Glutamatergic neuron (in vitro differentiated cells): ENCODE measurements around the gene SFTPD. TPM values are rescaled to one million over a fixed set of nuclear protein-coding genes. Genes with fewer than 3 reads are reported as not detected.

Experiments
- DNase-seq: peaks from one replicate; pipeline ENCODE4 v3.0.0; 2022
- H3K27ac Mint-ChIP-seq: one replicate; pipeline ENCODE4 v1.8.0; 2020; ENCODE audit warnings: mild to moderate bottlenecking, mixed read lengths, inconsistent platforms; ENCODE audit not compliant: unreplicated experiment
- H3K27me3 Mint-ChIP-seq: one replicate; pipeline ENCODE4 v1.8.0; 2020; ENCODE audit warnings: mild to moderate bottlenecking, moderate library complexity, mixed read lengths, inconsistent platforms; ENCODE audit not compliant: unreplicated experiment
- H3K36me3 Mint-ChIP-seq: one replicate; pipeline ENCODE4 v1.8.0; 2020; ENCODE audit warnings: mild to moderate bottlenecking, mixed read lengths, inconsistent platforms; ENCODE audit not compliant: unreplicated experiment
- H3K4me1 Mint-ChIP-seq: one replicate; pipeline ENCODE4 v1.8.0; 2020; ENCODE audit warnings: mild to moderate bottlenecking, low read depth, mixed read lengths, inconsistent platforms; ENCODE audit not compliant: unreplicated experiment
- H3K4me3 Mint-ChIP-seq: one replicate; pipeline ENCODE4 v1.8.0; 2020; ENCODE audit warnings: mild to moderate bottlenecking, mixed read lengths, inconsistent platforms; ENCODE audit not compliant: unreplicated experiment
- H3K9me3 Mint-ChIP-seq: one replicate; pipeline ENCODE4 v1.8.0; 2020; ENCODE audit warnings: mild to moderate bottlenecking, moderate library complexity, mixed read lengths, inconsistent platforms; ENCODE audit not compliant: unreplicated experiment
- total RNA-seq: library from RNA; stranded (reverse); fragmentation: NEBNext Ultra II Directional; extraction: Animal tissue kit (Norgen Biotek cat#: 25700); gene quantifications from one replicate; pipeline ENCODE4 v1.2.1, GENCODE V29; 2021; ENCODE audit not compliant: unreplicated experiment
- TF ChIP-seq, protein P1 (sequence below): fragments of 200-600 bp; sonication (generic); IDR thresholded peaks from one replicate; pipeline ENCODE4 v1.5.0; 2021; ENCODE audit not compliant: partially characterized antibody, unreplicated experiment

SFTPD gene
- total RNA-seq, 1 donor from 2014 or later, result 0.51 TPM

DNA sequence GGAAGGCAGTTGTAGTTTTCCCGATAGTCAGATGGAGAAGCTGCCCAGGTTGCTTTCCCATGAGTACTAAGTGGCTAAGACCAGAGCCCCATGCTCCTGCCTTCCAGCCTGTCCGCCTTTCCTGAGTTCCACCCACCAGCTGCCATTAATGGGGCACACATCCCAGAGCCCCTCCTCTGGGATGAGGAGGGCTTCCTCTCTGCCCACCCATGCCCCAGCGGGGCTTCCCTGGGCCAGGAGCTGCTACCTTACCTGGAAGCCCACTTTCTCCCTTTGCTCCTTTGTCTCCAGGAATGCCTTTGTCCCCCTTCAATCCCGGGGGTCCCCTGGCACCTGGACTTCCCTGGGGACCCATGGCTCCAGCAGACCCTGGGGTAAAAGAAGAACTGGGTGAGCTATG is 7.8 kb downstream of the SFTPD start:
- H3K27me3 Mint-ChIP-seq, result no peaks in the 10 kb centered on the region
- H3K27ac Mint-ChIP-seq, result no peak overlapping the region
- no peaks in the 10 kb centered on the region for H3K36me3 Mint-ChIP-seq
- no peaks in the 10 kb centered on the region for H3K4me1 Mint-ChIP-seq
- peaks cover 2% of the 10 kb centered on the region for H3K9me3 Mint-ChIP-seq
- DNase-seq, result no peak
- TF ChIP-seq, protein P1, sequence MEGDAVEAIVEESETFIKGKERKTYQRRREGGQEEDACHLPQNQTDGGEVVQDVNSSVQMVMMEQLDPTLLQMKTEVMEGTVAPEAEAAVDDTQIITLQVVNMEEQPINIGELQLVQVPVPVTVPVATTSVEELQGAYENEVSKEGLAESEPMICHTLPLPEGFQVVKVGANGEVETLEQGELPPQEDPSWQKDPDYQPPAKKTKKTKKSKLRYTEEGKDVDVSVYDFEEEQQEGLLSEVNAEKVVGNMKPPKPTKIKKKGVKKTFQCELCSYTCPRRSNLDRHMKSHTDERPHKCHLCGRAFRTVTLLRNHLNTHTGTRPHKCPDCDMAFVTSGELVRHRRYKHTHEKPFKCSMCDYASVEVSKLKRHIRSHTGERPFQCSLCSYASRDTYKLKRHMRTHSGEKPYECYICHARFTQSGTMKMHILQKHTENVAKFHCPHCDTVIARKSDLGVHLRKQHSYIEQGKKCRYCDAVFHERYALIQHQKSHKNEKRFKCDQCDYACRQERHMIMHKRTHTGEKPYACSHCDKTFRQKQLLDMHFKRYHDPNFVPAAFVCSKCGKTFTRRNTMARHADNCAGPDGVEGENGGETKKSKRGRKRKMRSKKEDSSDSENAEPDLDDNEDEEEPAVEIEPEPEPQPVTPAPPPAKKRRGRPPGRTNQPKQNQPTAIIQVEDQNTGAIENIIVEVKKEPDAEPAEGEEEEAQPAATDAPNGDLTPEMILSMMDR, result no peak
- H3K4me3 Mint-ChIP-seq, result no peak overlapping the region

DNA sequence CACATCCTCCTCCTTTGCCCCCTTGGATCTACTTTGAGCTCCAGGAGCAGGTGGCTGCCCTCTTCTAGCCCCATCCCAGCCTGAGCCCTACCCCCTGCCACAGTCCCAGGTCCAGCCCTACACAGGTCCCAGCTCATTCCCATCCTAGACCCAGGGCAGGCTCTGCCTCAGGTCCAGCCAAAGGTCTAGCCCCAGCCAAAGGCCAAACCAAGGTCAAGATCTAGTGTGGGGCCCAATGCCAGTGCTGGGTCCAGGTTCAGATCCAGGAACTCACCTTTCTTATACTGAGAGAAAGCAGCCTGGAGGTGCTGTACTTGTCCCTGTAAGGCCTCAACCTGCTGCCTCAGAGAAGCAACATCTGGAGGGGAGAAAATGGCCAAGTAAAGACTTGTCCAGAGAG is 8.5 kb downstream of the SFTPD start:
- TF ChIP-seq, protein P1, result no peak
- Mint-ChIP-seq H3K27me3 (no peaks in the 10 kb centered on the region), H3K27ac (no peak overlapping the region), H3K4me3 (no peak overlapping the region), H3K36me3 (no peaks in the 10 kb centered on the region), H3K4me1 (no peaks in the 10 kb centered on the region), H3K9me3 (peaks cover 2% of the 10 kb centered on the region)
- no peak for DNase-seq

DNA sequence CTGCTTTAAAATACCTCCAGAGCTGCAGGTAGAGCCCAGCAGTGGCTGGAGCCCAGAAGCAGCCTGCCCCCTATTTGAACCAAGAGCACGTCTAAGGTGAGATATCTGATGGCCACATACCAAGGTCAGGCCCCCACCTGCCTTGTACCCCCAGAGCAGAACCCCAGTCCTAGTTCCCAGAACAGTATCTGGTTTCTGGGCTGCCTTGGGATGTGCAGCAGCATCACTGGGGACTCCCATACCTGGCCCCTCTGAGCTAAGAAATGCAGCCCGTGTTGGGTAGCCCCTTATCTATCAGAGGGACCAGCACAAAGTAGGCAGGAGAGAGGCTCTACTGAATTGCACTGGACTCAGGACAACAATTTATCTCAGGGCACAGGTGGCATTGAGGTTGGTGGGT is 8.9 kb downstream of the SFTPD start:
- Mint-ChIP-seq H3K4me3 (no peak overlapping the region), H3K4me1 (no peaks in the 10 kb centered on the region), H3K27ac (no peak overlapping the region), H3K9me3 (peaks cover 2% of the 10 kb centered on the region), H3K27me3 (no peaks in the 10 kb centered on the region), H3K36me3 (no peaks in the 10 kb centered on the region)
- no peak for DNase-seq
- TF ChIP-seq, protein P1, result no peak

DNA sequence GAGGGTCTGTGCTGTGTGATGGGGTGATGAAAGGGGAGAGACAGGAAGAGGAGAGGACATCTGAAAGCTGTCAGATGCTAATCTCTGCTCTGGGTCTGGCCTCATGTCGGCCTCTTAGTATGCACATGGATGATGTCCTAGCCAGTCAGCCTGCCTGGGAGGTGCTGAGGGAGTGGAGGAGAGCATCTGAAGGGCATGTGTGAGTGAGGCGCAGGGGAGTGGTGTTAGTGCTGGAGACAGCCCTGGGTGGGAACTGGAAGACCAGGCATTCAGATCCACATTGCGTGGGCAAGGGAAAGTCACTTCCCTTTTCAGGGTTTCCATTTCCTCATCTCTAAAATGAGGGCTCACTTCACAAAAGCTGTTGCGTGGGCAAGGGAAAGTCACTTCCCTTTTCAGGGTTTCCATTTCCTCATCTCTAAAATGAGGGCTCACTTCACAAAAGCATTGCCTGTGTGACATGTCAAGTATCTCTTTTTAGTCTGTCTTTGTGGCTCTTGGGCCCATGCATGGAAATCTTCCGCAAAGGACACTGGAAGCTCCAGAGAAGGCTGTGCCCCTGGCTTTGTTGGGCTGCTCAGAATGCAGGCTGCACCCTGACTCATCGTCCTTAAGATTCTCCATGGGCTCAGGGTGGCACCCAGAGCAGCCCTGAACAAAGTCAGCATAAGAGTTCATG is 10.0 kb downstream of the SFTPD start:
- H3K4me1 Mint-ChIP-seq, result no peaks in the 10 kb centered on the region
- TF ChIP-seq, protein P1, result no peak
- H3K27me3 Mint-ChIP-seq, result no peaks in the 10 kb centered on the region
- no peaks in the 10 kb centered on the region for H3K36me3 Mint-ChIP-seq
- no peak overlapping the region for H3K4me3 Mint-ChIP-seq
- DNase-seq, result no peak
- H3K9me3 Mint-ChIP-seq, result peaks cover 2% of the 10 kb centered on the region
- no peak overlapping the region for H3K27ac Mint-ChIP-seq

DNA sequence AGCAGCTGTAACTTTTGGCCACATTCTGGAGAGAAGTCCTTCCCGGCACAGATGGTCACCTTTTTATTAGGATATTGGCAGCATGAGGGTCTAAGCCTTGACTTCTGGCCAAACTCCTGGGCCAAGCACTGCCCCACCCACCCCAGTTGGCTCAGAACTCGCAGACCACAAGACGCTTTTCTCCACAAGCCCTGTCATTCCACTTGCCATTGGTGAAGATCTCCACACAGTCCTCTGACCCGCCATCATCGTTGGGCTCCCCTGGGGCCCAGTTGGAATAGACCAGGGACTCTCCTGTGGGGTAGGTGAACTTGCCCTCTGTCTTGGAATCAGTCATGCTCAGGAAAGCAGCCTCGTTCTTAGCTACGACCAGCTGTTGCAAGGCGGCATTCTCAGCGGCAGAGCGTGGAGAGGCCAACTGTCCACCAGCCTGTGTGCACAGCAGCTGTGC is 11.2 kb downstream of the SFTPD start:
- DNase-seq, result no peak
- TF ChIP-seq, protein P1, result no peak
- H3K4me3 Mint-ChIP-seq, result no peak overlapping the region
- no peaks in the 10 kb centered on the region for H3K27me3 Mint-ChIP-seq
- H3K9me3 Mint-ChIP-seq, result peaks cover 2% of the 10 kb centered on the region
- H3K36me3 Mint-ChIP-seq, result no peaks in the 10 kb centered on the region
- no peaks in the 10 kb centered on the region for H3K4me1 Mint-ChIP-seq
- no peak overlapping the region for H3K27ac Mint-ChIP-seq
